ENCODE results near the gene LRP8.

Gene LRP8

DNA sequence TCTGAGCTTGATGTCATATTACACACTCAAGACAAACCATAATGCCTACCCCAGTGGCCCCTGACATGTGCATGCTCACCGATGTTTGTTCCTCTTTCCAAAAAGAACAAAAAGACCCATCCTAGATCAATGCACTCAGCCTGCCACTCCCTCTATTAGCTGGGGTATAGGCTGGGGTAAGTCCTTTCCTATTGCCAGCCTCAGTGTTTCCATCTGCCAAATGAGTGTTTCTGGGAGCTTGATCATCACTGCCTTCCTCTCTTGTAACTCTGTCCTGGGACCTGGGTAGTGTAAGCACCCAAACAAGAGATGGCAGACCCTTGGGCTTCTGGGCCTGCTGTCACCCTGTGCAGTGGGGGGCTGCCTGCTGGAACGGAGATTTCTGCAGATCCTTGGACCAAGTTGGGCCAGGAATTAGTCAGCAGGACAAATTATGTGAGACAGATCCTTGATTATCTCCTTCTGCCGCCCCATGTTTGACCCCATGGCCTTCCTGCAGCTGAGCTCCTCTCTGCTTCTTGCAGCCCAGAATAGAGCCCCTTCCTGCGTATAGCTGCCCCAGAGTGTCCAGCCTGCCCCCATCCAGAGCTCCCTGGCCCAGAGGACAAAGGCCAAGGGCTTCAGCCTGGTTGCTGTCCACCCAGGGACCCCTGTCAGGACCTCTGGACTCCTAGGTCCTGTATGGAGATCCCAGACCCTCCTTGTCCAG lies 31.5 kb upstream of the LRP8 start:
- no peak for DNase-seq (ENCODE audit: low spot score)

DNA sequence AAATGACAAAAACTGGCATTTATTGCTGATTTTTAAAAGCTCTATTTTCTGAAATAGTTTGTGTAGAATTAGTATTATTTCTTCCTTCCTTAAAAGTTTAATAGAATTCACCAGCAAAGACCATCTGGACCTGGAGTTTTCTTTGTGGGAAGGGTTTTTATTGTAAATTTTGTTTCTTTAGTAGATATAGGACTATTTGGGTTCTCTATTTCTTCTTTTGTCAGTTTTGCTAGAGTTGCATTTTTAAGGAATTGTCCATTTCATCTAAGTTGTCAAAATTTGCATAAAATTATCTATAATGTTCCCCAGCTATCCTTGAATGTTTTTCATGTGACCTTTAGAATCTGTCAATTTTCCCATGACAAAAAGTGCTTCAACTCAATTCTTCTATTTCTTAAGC lies 28.8 kb upstream of the LRP8 start:
- no peak for DNase-seq (ENCODE audit: low spot score)

DNA sequence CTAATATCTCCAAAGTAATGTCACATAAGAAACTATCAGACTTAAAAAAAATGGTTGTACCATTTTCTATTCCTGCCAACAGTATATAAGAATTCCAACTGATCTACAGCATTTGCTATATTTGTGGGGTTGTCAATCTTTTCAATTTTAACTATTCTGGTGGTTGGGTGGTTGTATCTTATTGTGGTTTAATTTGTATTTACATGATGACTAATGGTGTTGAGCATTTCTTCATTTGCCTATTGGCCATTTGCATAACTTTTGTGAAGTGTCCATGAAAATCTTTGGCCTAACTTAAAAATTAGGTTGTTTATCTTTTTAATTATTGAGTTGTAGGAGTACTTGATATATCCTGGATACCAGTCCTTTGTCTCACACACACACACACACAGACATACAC lies 26.2 kb upstream of the LRP8 start:
- DNase-seq (ENCODE audit: low spot score), result no peak

DNA sequence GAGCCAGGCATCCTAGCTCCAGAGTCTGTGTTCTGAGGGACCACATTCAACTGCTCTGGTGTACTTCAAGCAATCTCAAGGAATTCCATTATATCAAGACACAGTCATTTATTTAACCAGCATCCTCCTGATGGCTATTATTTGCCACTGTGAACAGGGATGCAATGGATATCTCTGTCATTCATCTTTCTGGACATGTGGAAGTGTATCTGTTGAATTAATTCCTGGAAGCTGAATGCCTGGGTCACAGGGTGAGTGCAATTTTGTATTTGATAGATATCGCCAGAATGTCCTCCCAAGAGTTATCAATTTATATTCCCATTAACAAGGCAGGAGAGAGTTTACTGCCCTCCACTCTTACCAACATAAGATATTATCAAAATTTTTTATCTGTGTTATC lies 24.7 kb upstream of the LRP8 start:
- no peak for DNase-seq (ENCODE audit: low spot score)

DNA sequence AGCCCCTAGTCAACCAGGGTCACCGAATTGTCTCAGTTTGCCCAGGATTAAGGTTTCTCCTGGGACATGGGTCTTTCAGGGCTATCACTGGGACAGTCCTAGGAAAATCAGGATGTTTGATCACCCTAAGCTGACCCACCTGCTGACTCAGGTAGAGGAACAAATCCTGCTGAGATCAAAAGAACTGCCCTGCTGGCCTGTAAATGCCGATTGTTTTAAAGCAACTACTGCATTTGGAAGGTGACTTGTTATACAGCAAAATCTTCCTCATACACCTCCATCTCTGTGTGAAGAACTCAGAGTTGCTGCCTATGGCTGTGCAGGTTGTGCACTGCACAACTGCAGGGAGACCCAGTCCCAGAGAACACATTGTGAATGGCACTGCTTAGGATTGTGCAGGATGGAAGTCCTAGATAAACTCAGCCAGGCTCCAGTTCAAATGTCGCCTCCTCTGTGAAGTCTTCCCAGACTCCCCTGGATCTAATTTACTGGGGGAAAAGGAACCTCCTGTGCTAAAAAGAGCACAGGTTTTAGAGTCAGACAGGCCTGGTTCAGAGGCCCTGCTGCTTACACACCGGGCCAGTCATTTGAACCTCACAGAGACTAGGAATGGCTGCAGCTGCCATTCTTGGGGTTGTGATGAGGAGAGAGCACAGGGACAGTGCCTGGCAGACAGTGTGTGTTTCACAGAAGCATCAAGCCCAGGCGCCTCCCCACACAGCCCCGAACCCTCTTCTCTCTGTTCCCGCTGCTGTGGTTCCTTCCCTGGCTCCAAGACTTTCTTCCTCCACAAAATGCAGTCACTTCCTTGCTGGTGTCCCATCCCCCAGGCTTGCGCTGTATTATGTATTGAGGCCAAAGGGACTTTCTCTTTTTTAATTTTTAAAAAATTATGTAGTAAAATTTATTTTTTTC lies 23.2 kb upstream of the LRP8 start:
- no peak for DNase-seq (ENCODE audit: low spot score)

DNA sequence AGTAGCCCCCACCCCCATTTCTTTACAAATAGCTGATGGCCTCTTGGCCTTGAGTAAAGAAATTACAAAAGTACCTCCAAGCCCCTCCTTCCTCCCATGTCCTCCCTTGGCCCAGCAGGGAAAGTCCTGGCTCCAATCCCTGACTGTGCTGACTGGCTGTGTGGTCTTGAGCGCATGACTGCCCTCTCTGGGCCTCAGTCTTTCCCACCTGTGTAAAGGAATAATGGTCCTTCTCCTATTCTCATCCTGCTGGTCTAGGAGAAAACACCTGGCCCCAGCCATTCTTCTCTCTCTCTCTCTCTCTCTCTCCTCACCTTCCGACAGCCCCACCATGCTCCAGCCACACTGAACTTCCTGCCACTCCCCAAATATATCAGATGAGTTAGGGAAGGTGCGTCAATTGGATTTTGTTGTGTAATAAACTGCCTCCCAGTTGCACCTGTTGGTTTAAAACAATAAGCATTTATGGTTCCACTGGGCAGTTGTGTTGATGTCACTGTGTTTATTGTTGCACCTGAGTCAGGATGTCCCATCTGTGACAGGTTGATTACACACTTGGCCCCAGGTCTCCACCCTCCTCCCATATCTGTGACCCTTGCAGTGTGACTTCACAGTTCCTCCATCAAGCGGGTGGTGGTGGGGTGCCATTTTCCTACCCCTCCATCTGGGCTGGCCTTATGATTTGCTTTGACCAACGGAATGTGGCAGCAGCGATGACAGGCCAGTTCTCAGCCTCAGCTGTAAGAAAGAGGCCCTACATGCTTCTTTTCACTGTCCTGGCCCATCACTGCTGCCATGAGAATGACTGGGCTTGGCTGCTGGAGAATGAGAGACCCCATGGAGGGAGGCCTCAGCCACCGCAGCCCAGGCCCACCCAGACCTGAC lies 22.3 kb upstream of the LRP8 start:
- no peak for DNase-seq (ENCODE audit: low spot score)

DNA sequence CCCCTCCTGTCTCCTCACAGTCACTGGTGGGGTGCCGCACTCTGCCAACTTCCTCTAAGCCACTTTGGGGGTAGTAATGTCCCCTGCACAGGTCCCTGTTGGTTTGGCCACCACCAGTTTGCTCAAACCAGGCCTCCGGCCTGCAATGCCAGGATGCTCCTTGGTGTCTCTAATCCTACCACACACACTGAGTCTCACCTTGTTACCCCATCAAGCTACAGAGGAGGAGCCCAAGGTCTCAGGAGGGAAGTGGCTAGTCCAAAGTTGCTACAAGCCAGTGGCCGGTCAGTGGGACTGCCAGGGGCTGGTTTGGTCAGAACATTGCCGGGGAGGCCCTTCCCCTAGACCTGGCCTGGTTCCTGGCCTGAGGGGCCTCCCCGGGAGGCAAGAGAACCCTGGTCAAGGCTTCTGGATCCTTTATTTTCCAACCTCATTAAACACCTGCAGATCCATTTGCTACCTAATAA lies 21.5 kb upstream of the LRP8 start:
- DNase-seq (ENCODE audit: low spot score), result no peak

DNA sequence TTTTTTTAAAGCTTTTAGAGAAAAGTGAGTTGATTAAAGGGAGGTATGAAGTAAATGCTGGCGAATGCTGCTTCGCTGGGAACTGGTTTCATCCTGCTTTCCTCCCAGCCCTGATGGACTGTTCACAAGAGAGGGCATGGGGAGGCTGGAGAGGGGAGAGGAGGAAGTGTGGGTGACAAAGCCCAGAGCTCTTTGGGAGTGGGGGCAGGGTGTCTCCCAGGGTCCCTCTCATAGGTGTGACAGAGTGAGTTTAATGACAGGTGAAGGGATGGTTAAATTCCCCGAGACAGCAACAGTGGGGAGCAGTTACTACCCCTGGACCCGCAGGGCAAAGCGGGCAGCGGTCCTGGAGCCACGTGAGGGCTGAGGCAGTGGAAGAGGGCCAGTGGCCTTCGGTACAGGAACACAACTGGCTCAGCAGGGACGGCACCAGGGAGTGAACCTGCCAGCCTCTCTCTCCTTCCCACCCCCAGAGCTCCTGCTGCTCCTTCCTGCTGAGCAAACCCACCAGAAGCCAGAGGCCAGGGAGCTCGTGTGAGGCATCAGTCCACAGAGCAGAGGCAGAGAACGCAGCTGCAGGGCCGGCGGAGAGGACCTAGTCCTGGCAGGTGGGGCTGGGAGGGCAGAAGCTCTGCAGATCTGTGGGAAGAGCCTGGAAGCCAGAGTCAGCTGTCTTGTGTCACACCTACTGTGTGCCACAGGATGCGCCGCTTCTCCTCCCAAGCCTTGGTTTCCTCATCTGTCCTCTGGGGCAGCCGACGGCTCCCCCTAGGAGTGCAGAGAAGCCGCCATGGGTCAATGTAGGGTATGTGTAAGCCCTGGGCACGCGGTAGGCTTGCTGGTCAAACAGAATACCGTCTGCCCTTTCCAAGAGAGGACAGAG lies 20.9 kb upstream of the LRP8 start:
- no peak for DNase-seq (ENCODE audit: low spot score)

DNA sequence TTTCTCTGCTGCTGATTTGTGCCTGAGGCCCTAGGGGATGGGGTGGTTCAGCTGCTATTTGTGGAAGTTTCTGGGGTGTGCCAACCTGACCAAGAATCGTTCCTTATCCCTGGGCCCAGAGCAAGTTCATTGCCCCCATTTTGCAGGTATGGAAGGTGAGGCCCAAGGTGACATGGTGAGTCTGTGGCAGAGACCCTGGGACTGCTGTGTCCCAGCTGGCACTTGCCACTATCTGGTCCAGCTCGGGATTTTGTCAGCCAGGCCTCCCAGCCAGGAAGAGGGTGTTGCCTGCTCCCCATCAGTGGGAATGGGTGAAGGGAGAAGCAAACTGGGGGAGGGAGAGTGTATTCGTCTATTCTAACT lies 18.9 kb upstream of the LRP8 start:
- no peak for DNase-seq (ENCODE audit: low spot score)

DNA sequence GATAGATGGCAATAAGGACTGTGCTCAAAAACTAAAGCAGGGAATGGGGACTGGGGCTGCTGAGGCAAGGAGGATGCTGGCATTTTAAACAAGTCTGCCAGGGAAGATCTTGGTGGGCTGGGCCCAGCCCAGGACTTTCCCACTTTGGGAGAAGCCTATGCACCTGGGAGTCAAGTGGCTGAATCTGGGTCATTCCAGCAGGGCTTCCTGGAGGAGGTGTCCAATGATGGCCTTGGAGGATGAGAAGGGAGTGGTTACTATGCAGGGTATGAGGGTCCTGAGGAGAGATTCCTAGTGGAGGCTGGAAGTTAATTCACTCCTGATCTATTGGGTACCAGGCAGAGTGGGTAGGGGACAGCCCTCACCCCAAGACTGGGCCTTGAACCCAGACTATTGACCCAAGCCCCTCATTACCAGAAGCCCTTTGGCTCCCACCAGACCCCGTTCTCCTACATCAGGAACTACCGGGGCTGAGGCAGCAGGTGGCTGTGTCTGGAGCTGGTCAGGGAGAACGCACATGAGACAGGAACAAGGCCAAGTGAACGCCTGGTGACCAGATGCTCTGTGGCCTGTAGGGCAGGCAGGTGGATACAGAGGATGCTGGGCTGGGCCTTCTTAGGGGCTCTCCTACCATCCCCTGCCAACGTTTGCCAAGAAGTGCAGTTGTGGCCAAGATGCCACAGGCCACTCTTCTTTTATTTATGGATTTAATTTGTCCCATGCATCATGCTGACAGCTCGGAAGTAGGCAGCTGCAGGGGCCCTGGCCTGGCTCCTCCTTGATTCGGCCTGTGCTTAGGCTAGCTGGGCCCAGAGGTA lies 18.3 kb upstream of the LRP8 start:
- no peak for DNase-seq (ENCODE audit: low spot score)

DNA sequence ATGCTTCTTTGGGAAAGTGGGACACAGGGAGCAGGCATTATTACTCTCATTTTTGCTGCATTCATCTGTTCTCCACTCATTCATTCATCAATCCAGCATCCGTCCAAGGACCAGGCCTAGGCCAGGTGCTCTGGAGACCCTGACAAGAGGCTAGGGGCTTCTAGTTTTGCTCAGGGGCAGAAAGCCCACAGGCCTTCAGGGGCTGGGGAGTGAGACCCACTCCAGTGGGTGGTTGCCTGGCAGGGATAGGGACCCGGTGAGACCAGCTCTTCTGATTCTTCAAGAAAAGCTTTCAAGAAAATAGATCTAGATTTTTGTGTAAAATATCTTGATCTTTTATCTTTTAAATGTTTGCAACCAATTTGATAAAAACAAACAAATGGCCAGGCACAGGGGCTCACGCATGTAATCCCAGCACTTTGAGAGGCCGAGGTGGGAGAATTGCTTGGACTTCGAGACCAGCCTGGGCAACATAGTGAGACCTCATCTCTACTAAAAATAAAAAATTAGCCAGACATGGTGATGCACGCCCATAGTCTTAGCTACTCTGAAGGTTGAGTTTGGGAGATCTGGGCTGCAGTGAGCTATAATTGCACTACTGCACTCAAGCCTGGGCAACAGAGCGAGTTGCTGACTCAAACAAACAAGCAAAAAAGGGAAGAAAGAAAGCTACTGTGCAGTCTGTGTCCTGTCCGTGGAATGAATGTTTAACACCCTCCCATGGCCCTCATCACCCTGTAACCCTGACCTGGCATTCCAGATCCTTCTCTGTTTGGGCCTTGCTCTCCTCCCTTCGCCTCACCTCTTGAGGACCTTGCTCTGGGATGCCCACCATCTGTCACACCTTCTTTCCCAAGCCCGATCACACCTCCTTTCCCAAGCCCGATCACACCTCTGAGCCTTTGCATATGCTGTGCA lies 17.3 kb upstream of the LRP8 start:
- no peak for DNase-seq (ENCODE audit: low spot score)

DNA sequence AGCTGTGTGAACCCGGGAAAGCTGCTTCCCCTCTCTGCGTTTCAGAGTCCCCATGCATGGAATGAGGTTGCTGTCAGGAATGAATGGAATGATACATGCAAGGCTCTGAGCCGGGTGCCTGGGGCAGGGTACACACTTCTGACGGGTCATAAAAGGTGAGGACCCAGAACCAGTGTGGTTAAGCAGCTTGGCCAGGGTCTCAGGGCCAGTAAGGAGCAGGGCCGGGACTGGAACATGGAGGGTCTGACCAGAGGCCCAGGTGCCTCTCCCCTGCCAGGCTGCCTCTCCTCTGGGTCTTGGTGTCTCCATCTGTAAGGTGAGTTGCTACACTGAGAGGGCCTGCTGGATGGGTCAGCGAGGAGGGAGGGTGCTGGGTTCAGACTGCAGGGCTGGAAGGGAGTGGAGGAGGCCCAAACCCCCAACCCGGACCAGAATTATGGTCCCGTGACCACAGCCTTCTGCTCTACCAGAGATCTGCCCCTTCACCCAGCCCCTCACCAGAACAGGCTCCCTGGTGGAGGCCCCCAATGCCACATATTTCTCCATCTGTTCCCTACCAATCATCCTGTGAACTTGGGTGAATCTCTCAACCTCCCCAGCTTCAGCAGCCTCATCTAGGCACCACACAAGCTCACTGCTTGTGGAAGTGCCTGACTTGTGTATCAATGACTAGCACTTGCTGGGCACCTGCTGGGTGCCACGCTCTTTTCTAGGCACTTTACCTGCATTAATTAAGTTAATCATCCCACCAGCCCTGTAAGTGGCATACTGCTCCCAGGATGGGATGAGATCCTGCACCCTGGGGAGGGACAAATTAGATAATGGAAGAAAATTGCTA lies 16.2 kb upstream of the LRP8 start:
- DNase-seq (ENCODE audit: low spot score), result no peak

DNA sequence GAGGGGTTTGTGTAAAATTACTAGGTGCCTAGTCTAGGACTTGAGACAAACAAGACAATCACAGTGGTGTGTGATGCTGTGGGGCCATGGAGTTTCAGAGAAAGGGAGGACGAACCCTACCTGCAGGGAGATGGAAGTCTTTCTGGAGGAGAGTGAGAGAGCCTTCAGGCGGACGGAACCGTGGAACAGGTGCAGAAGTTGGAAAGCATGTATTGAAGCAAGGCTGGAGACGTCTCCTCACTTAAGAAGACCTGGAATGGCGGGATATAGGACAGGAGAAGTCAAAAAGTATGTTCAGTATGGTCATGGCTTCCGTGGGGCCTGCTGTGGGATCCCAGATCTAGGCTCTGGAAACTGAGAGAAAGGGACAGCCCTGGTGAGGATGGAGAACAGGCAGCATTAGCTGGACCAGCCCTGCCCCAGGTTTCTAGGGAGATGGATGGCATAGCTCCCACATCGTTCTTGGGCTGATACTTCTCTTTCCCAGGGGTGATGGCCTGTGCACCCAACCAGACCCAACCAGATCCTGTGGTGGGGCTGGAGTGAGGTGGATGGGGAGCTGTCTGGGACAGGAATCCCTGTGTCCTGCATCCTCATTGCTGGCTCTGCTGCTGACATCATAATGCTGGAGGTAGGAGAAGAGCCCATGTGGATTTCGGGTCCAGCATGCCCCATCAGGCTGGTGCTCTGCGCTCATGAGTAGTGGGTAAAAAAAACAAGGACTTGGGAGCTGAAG lies 15.0 kb upstream of the LRP8 start:
- DNase-seq (ENCODE audit: low spot score), result no peak

DNA sequence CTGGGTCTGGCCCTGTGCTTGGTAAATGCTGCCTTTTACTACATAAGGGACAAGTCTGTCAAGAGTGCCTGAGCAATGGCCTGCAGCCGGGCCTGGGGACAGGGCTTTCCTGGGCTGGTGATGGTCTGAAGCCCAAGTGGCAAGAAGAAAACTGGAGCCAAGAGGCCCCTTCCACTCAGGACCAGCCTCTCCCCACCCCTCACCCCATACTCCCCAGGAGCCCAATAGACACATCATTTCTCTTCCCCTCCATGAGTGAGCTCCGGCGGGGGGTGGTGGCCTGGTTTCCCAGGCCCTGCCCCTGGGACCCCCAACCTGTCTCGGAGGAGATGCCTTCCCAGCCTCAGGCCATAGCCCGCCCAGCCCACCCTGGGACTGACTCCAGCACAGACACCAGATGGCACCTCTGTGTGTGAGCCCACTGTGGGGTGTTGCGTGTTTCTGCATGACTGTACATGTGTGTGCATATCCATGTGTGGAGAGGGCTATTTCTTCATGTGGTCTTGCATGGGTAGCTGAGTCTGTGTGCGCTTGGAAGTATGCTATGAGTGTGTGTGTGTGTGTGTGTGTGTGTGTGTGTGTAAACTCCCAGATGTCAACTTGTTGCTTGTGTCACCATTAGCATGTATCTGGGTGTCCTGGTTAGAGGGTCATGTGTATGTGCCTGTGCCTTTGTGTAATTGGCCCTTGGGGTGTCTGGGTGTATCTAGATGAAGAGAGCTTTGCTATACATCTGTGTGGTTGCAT lies 14.3 kb upstream of the LRP8 start:
- DNase-seq (ENCODE audit: low spot score), result no peak

DNA sequence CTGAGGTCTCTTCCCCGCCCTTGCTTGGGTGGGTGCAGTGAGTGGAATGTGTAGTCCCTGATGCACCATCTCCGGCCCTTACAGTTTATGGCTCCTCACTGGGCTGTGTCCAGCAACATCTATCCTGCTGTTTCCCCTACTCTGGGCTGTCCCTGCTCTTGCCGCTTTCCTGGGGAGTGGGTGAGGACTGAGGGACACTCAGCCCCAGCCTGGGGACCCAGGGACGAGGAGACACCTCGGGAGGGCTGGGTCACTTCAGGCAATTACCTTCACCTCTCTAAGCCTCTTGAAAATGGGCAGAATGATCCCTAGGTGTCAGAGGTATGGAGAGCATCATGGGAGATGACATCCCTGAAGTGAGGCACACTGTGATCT lies 13.6 kb upstream of the LRP8 start:
- DNase-seq (ENCODE audit: low spot score), result no peak

DNA sequence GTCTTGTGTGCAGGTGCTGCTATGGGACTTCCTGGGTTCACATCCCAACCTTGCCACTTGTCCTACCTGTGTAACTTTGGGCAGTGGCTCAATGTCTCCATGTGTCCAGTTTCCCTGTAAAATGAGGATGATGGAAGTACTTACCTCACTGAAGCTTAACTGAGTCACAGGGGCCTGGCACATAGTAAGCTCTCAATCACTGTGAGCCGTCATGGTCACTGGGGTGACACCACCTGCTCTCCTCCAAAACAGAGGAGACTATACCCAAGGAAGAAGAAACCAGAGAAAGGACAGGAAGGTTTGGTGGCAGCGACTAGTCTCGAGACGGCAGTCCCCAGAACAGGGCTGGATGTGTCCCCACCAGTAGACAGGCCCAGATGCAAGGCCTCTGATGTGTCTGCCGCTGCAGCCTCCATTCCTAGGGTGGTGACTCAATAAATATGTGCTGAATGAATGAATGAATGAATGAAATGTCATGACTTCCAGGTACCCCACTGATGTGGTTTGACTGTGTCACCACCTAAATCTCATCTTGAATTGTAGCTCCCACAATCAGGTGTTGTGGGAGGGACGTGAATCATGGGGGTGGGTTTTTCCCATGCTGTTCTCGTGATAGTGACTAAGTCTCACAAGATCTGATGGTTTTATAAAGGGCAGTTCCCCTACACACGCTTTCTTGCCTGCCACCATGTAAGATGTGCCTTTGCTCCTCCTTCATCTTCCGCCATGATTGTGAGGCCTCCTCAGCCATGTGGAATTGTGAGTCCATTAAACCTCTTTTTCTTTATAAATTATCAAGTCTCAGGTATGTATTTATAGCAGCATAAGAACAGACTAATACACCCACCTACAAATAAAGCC lies 13.0 kb upstream of the LRP8 start:
- DNase-seq (ENCODE audit: low spot score), result no peak

Data from LoVo (cell line).